ENCODE results near the gene DIP2C.
"Not testable (repeated sequence)": the region's sequence is repeated elsewhere in the genome, so short reads cannot be mapped to it uniquely, and the experiment has no call there.

The DIP2C gene

DNA sequence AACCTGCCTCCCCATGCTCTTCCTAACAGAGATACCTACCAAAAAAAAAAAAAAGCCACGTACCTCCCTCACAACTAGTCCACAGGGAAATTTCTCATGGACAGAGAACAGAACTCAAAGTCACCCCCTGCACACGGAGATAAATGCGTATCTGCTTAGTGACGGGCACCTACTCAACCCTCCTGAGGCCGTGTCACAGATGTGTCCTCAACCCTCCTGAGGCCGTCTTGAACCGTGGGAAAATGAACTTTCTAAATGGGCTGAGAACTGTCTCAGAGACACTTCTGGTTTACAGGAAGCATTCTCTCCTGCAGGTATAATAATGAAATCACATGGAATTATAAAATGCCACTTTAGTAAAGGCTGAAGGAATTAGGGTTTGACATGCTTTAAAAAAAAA is 155.9 kb downstream of the DIP2C start:
- TF ChIP-seq, protein P1, sequence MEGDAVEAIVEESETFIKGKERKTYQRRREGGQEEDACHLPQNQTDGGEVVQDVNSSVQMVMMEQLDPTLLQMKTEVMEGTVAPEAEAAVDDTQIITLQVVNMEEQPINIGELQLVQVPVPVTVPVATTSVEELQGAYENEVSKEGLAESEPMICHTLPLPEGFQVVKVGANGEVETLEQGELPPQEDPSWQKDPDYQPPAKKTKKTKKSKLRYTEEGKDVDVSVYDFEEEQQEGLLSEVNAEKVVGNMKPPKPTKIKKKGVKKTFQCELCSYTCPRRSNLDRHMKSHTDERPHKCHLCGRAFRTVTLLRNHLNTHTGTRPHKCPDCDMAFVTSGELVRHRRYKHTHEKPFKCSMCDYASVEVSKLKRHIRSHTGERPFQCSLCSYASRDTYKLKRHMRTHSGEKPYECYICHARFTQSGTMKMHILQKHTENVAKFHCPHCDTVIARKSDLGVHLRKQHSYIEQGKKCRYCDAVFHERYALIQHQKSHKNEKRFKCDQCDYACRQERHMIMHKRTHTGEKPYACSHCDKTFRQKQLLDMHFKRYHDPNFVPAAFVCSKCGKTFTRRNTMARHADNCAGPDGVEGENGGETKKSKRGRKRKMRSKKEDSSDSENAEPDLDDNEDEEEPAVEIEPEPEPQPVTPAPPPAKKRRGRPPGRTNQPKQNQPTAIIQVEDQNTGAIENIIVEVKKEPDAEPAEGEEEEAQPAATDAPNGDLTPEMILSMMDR (IDR thresholded peaks at IDR 0.05; ENCODE audit: borderline replicate concordance, control extremely low read depth, extremely low read depth, insufficient read depth, missing control alignments), result no peak
- in situ Hi-C loops (cut with MboI; ENCODE audit: low sequenced_read_pairs, unreplicated experiment), result no loop called here
- no peak for DNase-seq (ENCODE audit: low spot score)

DNA sequence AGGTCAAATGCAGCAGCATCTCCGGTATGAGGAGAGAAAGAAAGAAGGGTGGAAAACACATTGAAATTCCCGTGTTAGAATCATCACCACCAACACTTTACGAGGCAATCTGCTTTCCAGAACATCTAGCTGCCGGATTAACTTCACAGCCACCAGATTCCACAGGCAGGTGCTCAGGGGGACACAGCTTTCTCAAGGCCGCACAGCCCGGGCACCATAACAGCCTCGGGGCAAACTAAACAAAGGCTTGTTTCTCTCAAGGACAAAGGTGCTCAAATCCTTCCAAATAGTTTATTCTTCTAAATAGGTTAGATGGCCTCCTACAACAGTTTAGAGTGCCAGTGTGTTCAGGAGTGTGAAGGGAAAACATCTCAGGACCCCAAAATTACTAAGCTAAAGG is 156.3 kb downstream of the DIP2C start:
- no peak for DNase-seq (ENCODE audit: low spot score)
- in situ Hi-C loops (cut with MboI; ENCODE audit: low sequenced_read_pairs, unreplicated experiment), result no loop called here
- TF ChIP-seq, protein P1 (IDR thresholded peaks at IDR 0.05; ENCODE audit: borderline replicate concordance, control extremely low read depth, extremely low read depth, insufficient read depth, missing control alignments), result no peak

DNA sequence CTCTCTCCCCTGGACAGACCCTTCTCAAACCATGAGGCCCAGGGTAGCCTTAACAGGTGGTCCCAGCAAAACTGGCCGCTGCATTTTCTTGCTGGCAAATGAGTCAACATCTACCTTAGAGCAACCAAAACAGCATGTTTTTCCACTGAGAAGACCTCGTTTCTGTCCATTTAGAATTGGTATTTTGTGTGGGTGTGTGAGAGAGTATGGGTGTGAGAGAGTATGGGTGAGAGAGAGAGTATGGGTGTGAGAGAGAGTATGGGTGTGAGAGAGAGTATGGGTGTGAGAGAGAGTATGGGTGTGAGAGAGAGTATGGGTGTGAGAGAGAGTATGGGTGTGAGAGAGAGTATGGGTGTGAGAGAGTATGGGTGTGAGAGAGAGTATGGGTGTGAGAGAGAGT is 157.1 kb downstream of the DIP2C start:
- in situ Hi-C loops (cut with MboI; ENCODE audit: low sequenced_read_pairs, unreplicated experiment), result not testable (repeated sequence)

GRCh38 chr10:531541-531940 is 157.9 kb downstream of the DIP2C start:
- DNase-seq (ENCODE audit: low spot score), result no peak
- in situ Hi-C loops (cut with MboI; ENCODE audit: low sequenced_read_pairs, unreplicated experiment), result no loop called here
- TF ChIP-seq, protein P1 (IDR thresholded peaks at IDR 0.05; ENCODE audit: borderline replicate concordance, control extremely low read depth, extremely low read depth, insufficient read depth, missing control alignments), result no peak

More for the DNA sequence above, 157.1 kb downstream of the DIP2C start:
- not testable (repeated sequence) for DNase-seq (ENCODE audit: low spot score)

DNA sequence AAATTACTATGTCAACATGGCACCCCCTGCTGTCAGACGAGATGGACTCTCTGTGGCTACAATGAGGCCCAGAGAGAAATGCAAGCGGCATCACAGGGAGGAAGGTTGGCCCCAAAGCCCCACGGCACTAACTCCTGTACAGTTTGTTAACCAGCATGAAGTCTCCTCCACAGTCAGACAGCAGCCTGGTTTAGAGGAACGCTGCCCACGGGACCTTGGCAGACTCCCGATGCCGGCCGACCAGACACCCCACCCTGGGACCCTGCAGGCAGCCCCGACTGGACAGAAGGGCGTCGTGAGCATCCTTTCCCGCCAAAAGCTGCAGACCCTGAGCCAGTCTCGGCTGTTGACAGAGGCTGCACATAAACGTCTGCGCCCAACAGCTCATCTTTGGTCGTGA is 158.8 kb downstream of the DIP2C start:
- in situ Hi-C loops (cut with MboI; ENCODE audit: low sequenced_read_pairs, unreplicated experiment), result no loop called here

DNA sequence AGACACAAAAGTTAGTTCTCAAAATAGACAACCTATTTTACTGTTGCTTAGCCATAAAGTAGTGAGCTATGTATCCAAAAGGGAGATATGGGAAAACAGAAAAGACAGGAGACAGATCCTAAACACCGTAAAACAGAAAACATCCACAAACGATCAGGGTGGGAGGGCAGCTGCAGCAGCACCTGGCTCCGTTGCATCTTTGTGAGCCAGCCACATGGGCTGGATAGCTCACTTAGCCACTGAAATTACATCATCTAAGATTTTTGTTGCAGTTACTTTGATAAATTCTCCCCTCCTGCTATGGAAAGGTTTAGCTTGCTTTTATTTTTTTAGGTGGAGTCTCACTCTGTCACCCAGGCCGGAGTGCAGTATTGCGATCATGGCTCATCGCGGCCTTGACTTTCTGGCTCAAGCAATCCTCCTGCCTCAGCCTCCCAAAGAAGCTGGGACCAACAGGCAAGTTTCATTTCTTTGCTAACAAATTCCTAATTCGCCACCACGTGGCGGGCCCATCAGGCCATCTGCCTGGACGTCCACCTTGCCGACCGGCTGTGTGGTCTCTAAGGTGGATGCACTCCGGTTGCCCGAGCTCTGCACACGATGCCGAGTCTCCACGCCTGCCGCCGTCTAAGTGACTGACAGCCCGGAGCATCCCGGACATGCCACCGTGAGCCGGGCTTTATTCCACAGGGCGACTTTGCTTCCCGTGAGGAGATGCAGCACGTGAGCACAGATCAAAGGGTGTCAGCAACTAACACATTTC is 159.8 kb downstream of the DIP2C start:
- TF ChIP-seq, protein P1 (IDR thresholded peaks at IDR 0.05; ENCODE audit: borderline replicate concordance, control extremely low read depth, extremely low read depth, insufficient read depth, missing control alignments), result no peak
- in situ Hi-C loops (cut with MboI; ENCODE audit: low sequenced_read_pairs, unreplicated experiment), result no loop called here
- DNase-seq (ENCODE audit: low spot score), result no peak

More for the DNA sequence above, 158.8 kb downstream of the DIP2C start:
- TF ChIP-seq, protein P1 (IDR thresholded peaks at IDR 0.05; ENCODE audit: borderline replicate concordance, control extremely low read depth, extremely low read depth, insufficient read depth, missing control alignments), result no peak
- DNase-seq (ENCODE audit: low spot score), result no peak

Measured in GM13976 (cell line).